A549 (cell line): ENCODE results near the gene ZNF878.

ENCODE experiments used
- CHD4 ChIP-seq: fragments of 200-600 bp; sonication (generic); IDR thresholded peaks from 2 replicates; pipeline ENCODE4 v1.6.1; 2016; ENCODE audit warnings: antibody characterized with exemption, mild to moderate bottlenecking, borderline replicate concordance
- TF ChIP-seq, protein P1 (sequence below): fragments of 200-600 bp; sonication (generic); IDR thresholded peaks from 2 replicates; pipeline ENCODE4 v1.6.1; 2016; ENCODE audit warnings: antibody characterized with exemption, mild to moderate bottlenecking, moderate library complexity

DNA sequence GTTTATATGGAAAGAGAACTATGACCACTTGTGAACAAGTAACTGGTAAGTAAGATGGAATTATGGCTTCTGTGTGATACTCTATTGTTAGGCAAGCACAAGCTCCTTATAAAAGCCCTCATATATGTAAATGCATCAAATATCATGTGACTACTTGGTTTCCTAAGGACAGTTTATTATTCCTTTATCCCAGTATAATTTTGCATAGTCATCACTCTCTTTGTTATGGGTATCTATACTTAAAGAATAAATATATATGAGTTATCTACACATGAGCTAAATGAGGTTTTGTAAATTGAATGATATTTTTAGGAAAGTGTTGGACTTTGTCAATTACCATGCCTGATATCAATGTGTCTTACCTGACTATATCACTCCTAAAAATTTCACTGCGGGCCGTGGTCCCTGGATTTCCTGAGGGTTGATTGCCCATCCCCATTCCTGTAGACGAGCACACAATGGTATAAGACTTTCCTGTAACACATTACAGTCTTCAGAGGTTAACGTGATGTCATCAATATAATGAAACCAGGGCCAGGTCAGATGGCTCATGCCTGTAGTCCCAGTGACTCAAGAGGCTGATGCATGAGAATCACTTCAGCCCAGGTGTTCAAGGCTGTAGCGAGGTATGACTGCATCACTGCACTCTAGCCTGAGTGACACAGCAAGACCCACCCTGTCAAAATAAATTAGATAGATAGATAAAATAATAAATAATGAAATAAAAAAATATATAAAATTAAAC lies 32.5 kb upstream of the ZNF878 start:
- TF ChIP-seq CHD4: no peak
- TF ChIP-seq, protein P1, sequence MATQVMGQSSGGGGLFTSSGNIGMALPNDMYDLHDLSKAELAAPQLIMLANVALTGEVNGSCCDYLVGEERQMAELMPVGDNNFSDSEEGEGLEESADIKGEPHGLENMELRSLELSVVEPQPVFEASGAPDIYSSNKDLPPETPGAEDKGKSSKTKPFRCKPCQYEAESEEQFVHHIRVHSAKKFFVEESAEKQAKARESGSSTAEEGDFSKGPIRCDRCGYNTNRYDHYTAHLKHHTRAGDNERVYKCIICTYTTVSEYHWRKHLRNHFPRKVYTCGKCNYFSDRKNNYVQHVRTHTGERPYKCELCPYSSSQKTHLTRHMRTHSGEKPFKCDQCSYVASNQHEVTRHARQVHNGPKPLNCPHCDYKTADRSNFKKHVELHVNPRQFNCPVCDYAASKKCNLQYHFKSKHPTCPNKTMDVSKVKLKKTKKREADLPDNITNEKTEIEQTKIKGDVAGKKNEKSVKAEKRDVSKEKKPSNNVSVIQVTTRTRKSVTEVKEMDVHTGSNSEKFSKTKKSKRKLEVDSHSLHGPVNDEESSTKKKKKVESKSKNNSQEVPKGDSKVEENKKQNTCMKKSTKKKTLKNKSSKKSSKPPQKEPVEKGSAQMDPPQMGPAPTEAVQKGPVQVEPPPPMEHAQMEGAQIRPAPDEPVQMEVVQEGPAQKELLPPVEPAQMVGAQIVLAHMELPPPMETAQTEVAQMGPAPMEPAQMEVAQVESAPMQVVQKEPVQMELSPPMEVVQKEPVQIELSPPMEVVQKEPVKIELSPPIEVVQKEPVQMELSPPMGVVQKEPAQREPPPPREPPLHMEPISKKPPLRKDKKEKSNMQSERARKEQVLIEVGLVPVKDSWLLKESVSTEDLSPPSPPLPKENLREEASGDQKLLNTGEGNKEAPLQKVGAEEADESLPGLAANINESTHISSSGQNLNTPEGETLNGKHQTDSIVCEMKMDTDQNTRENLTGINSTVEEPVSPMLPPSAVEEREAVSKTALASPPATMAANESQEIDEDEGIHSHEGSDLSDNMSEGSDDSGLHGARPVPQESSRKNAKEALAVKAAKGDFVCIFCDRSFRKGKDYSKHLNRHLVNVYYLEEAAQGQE: no peak
